ENCODE results near the gene NFKBIE.
A peak's percentile ranks its signal among the peaks of the same experiment; 100 is the strongest.

DNA sequence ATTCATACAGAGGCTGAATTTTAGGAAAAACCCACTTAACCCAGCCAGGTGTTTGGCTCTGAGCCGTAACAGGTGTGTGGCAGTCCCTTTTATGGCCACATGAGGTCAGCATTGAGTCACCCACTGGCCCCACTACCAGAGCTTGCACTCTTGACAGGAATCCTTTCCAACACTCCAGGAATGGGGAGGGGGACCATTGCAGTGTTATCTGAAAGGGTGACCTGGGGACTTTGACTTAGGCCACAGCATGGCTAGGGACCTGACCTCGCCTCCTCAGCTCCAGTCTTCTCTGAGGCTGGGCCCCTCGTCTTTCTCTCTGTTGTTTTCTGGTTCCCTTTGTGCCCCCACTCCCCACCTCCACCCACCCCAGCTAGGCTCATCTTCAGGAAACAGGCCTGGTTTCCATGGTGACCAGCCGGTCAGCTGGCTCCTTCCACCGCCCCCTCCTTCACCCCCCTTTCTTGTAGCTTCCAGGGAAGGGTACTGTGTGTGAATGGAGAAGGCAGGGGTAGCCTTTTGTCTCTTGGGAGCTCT is 2.8 kb upstream of the NFKBIE start:
- TF ChIP-seq, protein P1, sequence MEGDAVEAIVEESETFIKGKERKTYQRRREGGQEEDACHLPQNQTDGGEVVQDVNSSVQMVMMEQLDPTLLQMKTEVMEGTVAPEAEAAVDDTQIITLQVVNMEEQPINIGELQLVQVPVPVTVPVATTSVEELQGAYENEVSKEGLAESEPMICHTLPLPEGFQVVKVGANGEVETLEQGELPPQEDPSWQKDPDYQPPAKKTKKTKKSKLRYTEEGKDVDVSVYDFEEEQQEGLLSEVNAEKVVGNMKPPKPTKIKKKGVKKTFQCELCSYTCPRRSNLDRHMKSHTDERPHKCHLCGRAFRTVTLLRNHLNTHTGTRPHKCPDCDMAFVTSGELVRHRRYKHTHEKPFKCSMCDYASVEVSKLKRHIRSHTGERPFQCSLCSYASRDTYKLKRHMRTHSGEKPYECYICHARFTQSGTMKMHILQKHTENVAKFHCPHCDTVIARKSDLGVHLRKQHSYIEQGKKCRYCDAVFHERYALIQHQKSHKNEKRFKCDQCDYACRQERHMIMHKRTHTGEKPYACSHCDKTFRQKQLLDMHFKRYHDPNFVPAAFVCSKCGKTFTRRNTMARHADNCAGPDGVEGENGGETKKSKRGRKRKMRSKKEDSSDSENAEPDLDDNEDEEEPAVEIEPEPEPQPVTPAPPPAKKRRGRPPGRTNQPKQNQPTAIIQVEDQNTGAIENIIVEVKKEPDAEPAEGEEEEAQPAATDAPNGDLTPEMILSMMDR (IDR thresholded peaks at IDR 0.05), result peak in 2 of 3 experiments; percentile 53 to 68
- TF ChIP-seq POLR2A (IDR thresholded peaks at IDR 0.05) (no peak), POLR2AphosphoS5 (IDR thresholded peaks at IDR 0.05; ENCODE audit: insufficient read depth in 1 of 2, low read depth in 1 of 2) (no peak)
